ENCODE data around the gene ZNF275.
"Not testable (repeated sequence)": the region's sequence is repeated elsewhere in the genome, so short reads cannot be mapped to it uniquely, and the experiment has no call there.

ZNF275 gene

GRCh38 chrX:153333821-153334653 is at the start of gene ZNF275:
ZNF275 (plus strand) TSS chrX:153334153; CDS start chrX:153336680, 2,527 bp downstream.
- Histone ChIP-seq H3K4me1 (ENCODE audit: control insufficient read depth in 1 of 2, insufficient read depth in 2 of 2, low read length in 2 of 2) (no peaks in the 10 kb centered on the region), H3K27me3 (ENCODE audit: control insufficient read depth in 1 of 2, insufficient read depth in 2 of 2, low read length in 2 of 2) (peaks cover 0 to 3% of the 10 kb centered on the region in 2 donors), H3K4me3 (ENCODE audit: low read depth in 1 of 2, low read length in 2 of 2) (peak within 1 kb of the TSS; percentile 60 to 72), H3K9ac (ENCODE audit: low read depth in 1 of 2, low read length in 2 of 2) (peak within 1 kb of the TSS; percentile 59 to 70), H3K9me3 (ENCODE audit: control insufficient read depth in 1 of 2, low read length in 2 of 2) (no peaks in the 10 kb centered on the region), H3K27ac (ENCODE audit: low read depth, low read length) (no peak within 1 kb of the TSS), H3K36me3 (ENCODE audit: control insufficient read depth in 1 of 2, insufficient read depth in 2 of 2, low read length in 2 of 2) (peaks cover 0 to 6% of the 10 kb centered on the region in 2 donors)

- H3K9me3 ChIP-seq (ENCODE audit: control insufficient read depth in 1 of 2, low read length in 2 of 2); H3K27ac ChIP-seq (ENCODE audit: low read depth, low read length); H3K9ac ChIP-seq (ENCODE audit: low read depth in 1 of 2, low read length in 2 of 2); H3K27me3 ChIP-seq (ENCODE audit: control insufficient read depth in 1 of 2, insufficient read depth in 2 of 2, low read length in 2 of 2); H3K4me1 ChIP-seq (ENCODE audit: control insufficient read depth in 1 of 2, insufficient read depth in 2 of 2, low read length in 2 of 2); H3K4me3 ChIP-seq (ENCODE audit: low read depth in 1 of 2, low read length in 2 of 2); H3K36me3 ChIP-seq (ENCODE audit: control insufficient read depth in 1 of 2, insufficient read depth in 2 of 2, low read length in 2 of 2): not testable (repeated sequence)
These were observed 48.3 kb upstream of the ZNF275 start for GRCh38 chrX:153285678-153286077.

GRCh38 chrX:153288807-153289206 is 45.1 kb upstream of the ZNF275 start:
- not testable (repeated sequence) for H3K27ac ChIP-seq (ENCODE audit: low read depth, low read length); H3K9ac ChIP-seq (ENCODE audit: low read depth in 1 of 2, low read length in 2 of 2); H3K36me3 ChIP-seq (ENCODE audit: control insufficient read depth in 1 of 2, insufficient read depth in 2 of 2, low read length in 2 of 2); H3K4me3 ChIP-seq (ENCODE audit: low read depth in 1 of 2, low read length in 2 of 2); H3K9me3 ChIP-seq (ENCODE audit: control insufficient read depth in 1 of 2, low read length in 2 of 2); H3K27me3 ChIP-seq (ENCODE audit: control insufficient read depth in 1 of 2, insufficient read depth in 2 of 2, low read length in 2 of 2); H3K4me1 ChIP-seq (ENCODE audit: control insufficient read depth in 1 of 2, insufficient read depth in 2 of 2, low read length in 2 of 2)

GRCh38 chrX:153293485-153294071 is 40.4 kb upstream of the ZNF275 start:
- not testable (repeated sequence) for H3K9ac ChIP-seq (ENCODE audit: low read depth in 1 of 2, low read length in 2 of 2); H3K27ac ChIP-seq (ENCODE audit: low read depth, low read length); H3K27me3 ChIP-seq (ENCODE audit: control insufficient read depth in 1 of 2, insufficient read depth in 2 of 2, low read length in 2 of 2); H3K4me1 ChIP-seq (ENCODE audit: control insufficient read depth in 1 of 2, insufficient read depth in 2 of 2, low read length in 2 of 2); H3K9me3 ChIP-seq (ENCODE audit: control insufficient read depth in 1 of 2, low read length in 2 of 2); H3K36me3 ChIP-seq (ENCODE audit: control insufficient read depth in 1 of 2, insufficient read depth in 2 of 2, low read length in 2 of 2); H3K4me3 ChIP-seq (ENCODE audit: low read depth in 1 of 2, low read length in 2 of 2)

GRCh38 chrX:153297376-153297775 is 36.6 kb upstream of the ZNF275 start:
- Histone ChIP-seq H3K36me3 (ENCODE audit: control insufficient read depth in 1 of 2, insufficient read depth in 2 of 2, low read length in 2 of 2) (no peaks in the 10 kb centered on the region), H3K27ac (ENCODE audit: low read depth, low read length) (no peak overlapping the region), H3K4me1 (ENCODE audit: control insufficient read depth in 1 of 2, insufficient read depth in 2 of 2, low read length in 2 of 2) (no peaks in the 10 kb centered on the region), H3K27me3 (ENCODE audit: control insufficient read depth in 1 of 2, insufficient read depth in 2 of 2, low read length in 2 of 2) (no peaks in the 10 kb centered on the region), H3K9me3 (ENCODE audit: control insufficient read depth in 1 of 2, low read length in 2 of 2) (no peaks in the 10 kb centered on the region), H3K9ac (ENCODE audit: low read depth in 1 of 2, low read length in 2 of 2) (no peak overlapping the region), H3K4me3 (ENCODE audit: low read depth in 1 of 2, low read length in 2 of 2) (no peak overlapping the region)

- H3K4me3 ChIP-seq (ENCODE audit: low read depth in 1 of 2, low read length in 2 of 2) = no peak overlapping the region
- no peaks in the 10 kb centered on the region for H3K36me3 ChIP-seq (ENCODE audit: control insufficient read depth in 1 of 2, insufficient read depth in 2 of 2, low read length in 2 of 2)
- H3K9ac ChIP-seq (ENCODE audit: low read depth in 1 of 2, low read length in 2 of 2) = no peak overlapping the region
- H3K4me1 ChIP-seq (ENCODE audit: control insufficient read depth in 1 of 2, insufficient read depth in 2 of 2, low read length in 2 of 2) = no peaks in the 10 kb centered on the region
- no peaks in the 10 kb centered on the region for H3K9me3 ChIP-seq (ENCODE audit: control insufficient read depth in 1 of 2, low read length in 2 of 2)
- peaks cover 0 to 2% of the 10 kb centered on the region in 2 donors for H3K27me3 ChIP-seq (ENCODE audit: control insufficient read depth in 1 of 2, insufficient read depth in 2 of 2, low read length in 2 of 2)
- H3K27ac ChIP-seq (ENCODE audit: low read depth, low read length) = no peak overlapping the region
These were observed 34.1 kb upstream of the ZNF275 start for GRCh38 chrX:153299855-153300254.

- Histone ChIP-seq H3K4me1 (ENCODE audit: control insufficient read depth in 1 of 2, insufficient read depth in 2 of 2, low read length in 2 of 2) (no peaks in the 10 kb centered on the region), H3K9me3 (ENCODE audit: control insufficient read depth in 1 of 2, low read length in 2 of 2) (no peaks in the 10 kb centered on the region), H3K4me3 (ENCODE audit: low read depth in 1 of 2, low read length in 2 of 2) (no peak overlapping the region), H3K27me3 (ENCODE audit: control insufficient read depth in 1 of 2, insufficient read depth in 2 of 2, low read length in 2 of 2) (peaks cover 0 to 2% of the 10 kb centered on the region in 2 donors), H3K36me3 (ENCODE audit: control insufficient read depth in 1 of 2, insufficient read depth in 2 of 2, low read length in 2 of 2) (no peaks in the 10 kb centered on the region), H3K9ac (ENCODE audit: low read depth in 1 of 2, low read length in 2 of 2) (no peak overlapping the region), H3K27ac (ENCODE audit: low read depth, low read length) (no peak overlapping the region)
These were observed 32.2 kb upstream of the ZNF275 start for GRCh38 chrX:153301746-153302145.

- H3K9me3 ChIP-seq (ENCODE audit: control insufficient read depth in 1 of 2, low read length in 2 of 2) = no peaks in the 10 kb centered on the region
- peaks cover 0 to 2% of the 10 kb centered on the region in 2 donors for H3K27me3 ChIP-seq (ENCODE audit: control insufficient read depth in 1 of 2, insufficient read depth in 2 of 2, low read length in 2 of 2)
- H3K4me3 ChIP-seq (ENCODE audit: low read depth in 1 of 2, low read length in 2 of 2) = no peak overlapping the region
- H3K9ac ChIP-seq (ENCODE audit: low read depth in 1 of 2, low read length in 2 of 2) = no peak overlapping the region
- no peaks in the 10 kb centered on the region for H3K36me3 ChIP-seq (ENCODE audit: control insufficient read depth in 1 of 2, insufficient read depth in 2 of 2, low read length in 2 of 2)
- no peaks in the 10 kb centered on the region for H3K4me1 ChIP-seq (ENCODE audit: control insufficient read depth in 1 of 2, insufficient read depth in 2 of 2, low read length in 2 of 2)
- H3K27ac ChIP-seq (ENCODE audit: low read depth, low read length) = no peak overlapping the region
These were observed 31.2 kb upstream of the ZNF275 start for GRCh38 chrX:153302796-153303195.

GRCh38 chrX:153303276-153304262 is 30.4 kb upstream of the ZNF275 start:
- Histone ChIP-seq H3K9ac (ENCODE audit: low read depth in 1 of 2, low read length in 2 of 2) (no peak overlapping the region), H3K27me3 (ENCODE audit: control insufficient read depth in 1 of 2, insufficient read depth in 2 of 2, low read length in 2 of 2) (peaks cover 0 to 2% of the 10 kb centered on the region in 2 donors), H3K9me3 (ENCODE audit: control insufficient read depth in 1 of 2, low read length in 2 of 2) (no peaks in the 10 kb centered on the region), H3K4me3 (ENCODE audit: low read depth in 1 of 2, low read length in 2 of 2) (no peak overlapping the region), H3K27ac (ENCODE audit: low read depth, low read length) (no peak overlapping the region), H3K36me3 (ENCODE audit: control insufficient read depth in 1 of 2, insufficient read depth in 2 of 2, low read length in 2 of 2) (no peaks in the 10 kb centered on the region), H3K4me1 (ENCODE audit: control insufficient read depth in 1 of 2, insufficient read depth in 2 of 2, low read length in 2 of 2) (no peaks in the 10 kb centered on the region)
